Measurements from ENCODE around the gene SEC31A.
"Not testable (repeated sequence)": the region's sequence is repeated elsewhere in the genome, so short reads cannot be mapped to it uniquely, and the experiment has no call there.

Gene SEC31A

GRCh38 chr4:82891707-82892466 lies 934 bp upstream of the SEC31A start:
- Histone ChIP-seq H3K36me3 (ENCODE audit: control insufficient read depth in 1 of 2, insufficient read depth in 2 of 2, low read length in 2 of 2) (peaks cover 10 to 33% of the 10 kb centered on the region in 2 donors), H3K4me3 (ENCODE audit: low read depth in 1 of 2, low read length in 2 of 2) (peak overlapping the region; percentile 90 to 98), H3K9me3 (ENCODE audit: control insufficient read depth in 1 of 2, low read length in 2 of 2) (no peaks in the 10 kb centered on the region), H3K27me3 (ENCODE audit: low read depth, low read length) (no peaks in the 10 kb centered on the region), H3K4me1 (ENCODE audit: control insufficient read depth in 1 of 2, insufficient read depth in 2 of 2, low read length in 2 of 2) (peaks cover under 1 to 20% of the 10 kb centered on the region in 2 donors), H3K27ac (ENCODE audit: low read length) (peak overlapping the region; percentile 95)

- H3K4me1 ChIP-seq (ENCODE audit: control insufficient read depth in 1 of 2, insufficient read depth in 2 of 2, low read length in 2 of 2), result peaks cover 0 to 33% of the 10 kb centered on the region in 2 donors
- H3K27me3 ChIP-seq (ENCODE audit: low read depth, low read length), result no peaks in the 10 kb centered on the region
- peaks cover 10 to 28% of the 10 kb centered on the region in 2 donors for H3K36me3 ChIP-seq (ENCODE audit: control insufficient read depth in 1 of 2, insufficient read depth in 2 of 2, low read length in 2 of 2)
- H3K27ac ChIP-seq (ENCODE audit: low read length), result peak overlapping the region; percentile 99
- no peaks in the 10 kb centered on the region for H3K9me3 ChIP-seq (ENCODE audit: control insufficient read depth in 1 of 2, low read length in 2 of 2)
- H3K4me3 ChIP-seq (ENCODE audit: low read depth in 1 of 2, low read length in 2 of 2), result peak overlapping the region; percentile 90 to 98
Observed at GRCh38 chr4:82890528-82890900, 439 bp downstream of the SEC31A start.

- Histone ChIP-seq H3K9me3 (ENCODE audit: control insufficient read depth in 1 of 2, low read length in 2 of 2) (no peaks in the 10 kb centered on the region), H3K27ac (ENCODE audit: low read length) (no peak overlapping the region), H3K4me1 (ENCODE audit: control insufficient read depth in 1 of 2, insufficient read depth in 2 of 2, low read length in 2 of 2) (peaks cover 0 to 39% of the 10 kb centered on the region in 2 donors), H3K4me3 (ENCODE audit: low read depth in 1 of 2, low read length in 2 of 2) (peak overlapping the region; percentile 90 to 98), H3K27me3 (ENCODE audit: low read depth, low read length) (no peaks in the 10 kb centered on the region), H3K36me3 (ENCODE audit: control insufficient read depth in 1 of 2, insufficient read depth in 2 of 2, low read length in 2 of 2) (peaks cover 6 to 25% of the 10 kb centered on the region in 2 donors)
Observed at GRCh38 chr4:82889287-82889686, 1.7 kb downstream of the SEC31A start.

- Histone ChIP-seq H3K27me3 (ENCODE audit: low read depth, low read length) (no peaks in the 10 kb centered on the region), H3K36me3 (ENCODE audit: control insufficient read depth in 1 of 2, insufficient read depth in 2 of 2, low read length in 2 of 2) (peaks cover 0 to 14% of the 10 kb centered on the region in 2 donors), H3K9me3 (ENCODE audit: control insufficient read depth in 1 of 2, low read length in 2 of 2) (no peaks in the 10 kb centered on the region), H3K4me1 (ENCODE audit: control insufficient read depth in 1 of 2, insufficient read depth in 2 of 2, low read length in 2 of 2) (peaks cover 0 to 39% of the 10 kb centered on the region in 2 donors), H3K4me3 (ENCODE audit: low read depth in 1 of 2, low read length in 2 of 2) (no peak overlapping the region), H3K27ac (ENCODE audit: low read length) (no peak overlapping the region)
Observed at GRCh38 chr4:82886147-82886942, 4.6 kb downstream of the SEC31A start.

- Histone ChIP-seq H3K4me1 (ENCODE audit: control insufficient read depth in 1 of 2, insufficient read depth in 2 of 2, low read length in 2 of 2) (peaks cover 0 to 43% of the 10 kb centered on the region in 2 donors), H3K36me3 (ENCODE audit: control insufficient read depth in 1 of 2, insufficient read depth in 2 of 2, low read length in 2 of 2) (peaks cover 0 to 8% of the 10 kb centered on the region in 2 donors), H3K27ac (ENCODE audit: low read length) (no peak overlapping the region), H3K27me3 (ENCODE audit: low read depth, low read length) (no peaks in the 10 kb centered on the region), H3K4me3 (ENCODE audit: low read depth in 1 of 2, low read length in 2 of 2) (no peak overlapping the region), H3K9me3 (ENCODE audit: control insufficient read depth in 1 of 2, low read length in 2 of 2) (no peaks in the 10 kb centered on the region)
Observed at GRCh38 chr4:82885410-82885809, 5.5 kb downstream of the SEC31A start.

- H3K27me3 ChIP-seq (ENCODE audit: low read depth, low read length), result no peaks in the 10 kb centered on the region
- peaks cover 36 to 49% of the 10 kb centered on the region in 2 donors for H3K36me3 ChIP-seq (ENCODE audit: control insufficient read depth in 1 of 2, insufficient read depth in 2 of 2, low read length in 2 of 2)
- H3K4me3 ChIP-seq (ENCODE audit: low read depth in 1 of 2, low read length in 2 of 2), result no peak overlapping the region
- no peaks in the 10 kb centered on the region for H3K4me1 ChIP-seq (ENCODE audit: control insufficient read depth in 1 of 2, insufficient read depth in 2 of 2, low read length in 2 of 2)
- no peaks in the 10 kb centered on the region for H3K9me3 ChIP-seq (ENCODE audit: control insufficient read depth in 1 of 2, low read length in 2 of 2)
- no peak overlapping the region for H3K27ac ChIP-seq (ENCODE audit: low read length)
Observed at GRCh38 chr4:82868572-82868971, 22.4 kb downstream of the SEC31A start.

GRCh38 chr4:82866706-82867385 lies 24.1 kb downstream of the SEC31A start:
- no peaks in the 10 kb centered on the region for H3K4me1 ChIP-seq (ENCODE audit: control insufficient read depth in 1 of 2, insufficient read depth in 2 of 2, low read length in 2 of 2)
- H3K27ac ChIP-seq (ENCODE audit: low read length), result no peak overlapping the region
- peaks cover 41 to 59% of the 10 kb centered on the region in 2 donors for H3K36me3 ChIP-seq (ENCODE audit: control insufficient read depth in 1 of 2, insufficient read depth in 2 of 2, low read length in 2 of 2)
- no peak overlapping the region for H3K4me3 ChIP-seq (ENCODE audit: low read depth in 1 of 2, low read length in 2 of 2)
- H3K27me3 ChIP-seq (ENCODE audit: low read depth, low read length), result no peaks in the 10 kb centered on the region
- no peaks in the 10 kb centered on the region for H3K9me3 ChIP-seq (ENCODE audit: control insufficient read depth in 1 of 2, low read length in 2 of 2)

- H3K4me3 ChIP-seq (ENCODE audit: low read depth in 1 of 2, low read length in 2 of 2); H3K9me3 ChIP-seq (ENCODE audit: control insufficient read depth in 1 of 2, low read length in 2 of 2); H3K4me1 ChIP-seq (ENCODE audit: control insufficient read depth in 1 of 2, insufficient read depth in 2 of 2, low read length in 2 of 2); H3K27ac ChIP-seq (ENCODE audit: low read length); H3K27me3 ChIP-seq (ENCODE audit: low read depth, low read length): not testable (repeated sequence)
- peaks cover 45 to 51% of the 10 kb centered on the region in 2 donors for H3K36me3 ChIP-seq (ENCODE audit: control insufficient read depth in 1 of 2, insufficient read depth in 2 of 2, low read length in 2 of 2)
Observed at GRCh38 chr4:82866033-82866432, 24.9 kb downstream of the SEC31A start.

- Histone ChIP-seq H3K36me3 (ENCODE audit: control insufficient read depth in 1 of 2, insufficient read depth in 2 of 2, low read length in 2 of 2) (peaks cover 41 to 47% of the 10 kb centered on the region in 2 donors), H3K4me3 (ENCODE audit: low read depth in 1 of 2, low read length in 2 of 2) (no peak overlapping the region), H3K27me3 (ENCODE audit: low read depth, low read length) (no peaks in the 10 kb centered on the region), H3K27ac (ENCODE audit: low read length) (no peak overlapping the region), H3K4me1 (ENCODE audit: control insufficient read depth in 1 of 2, insufficient read depth in 2 of 2, low read length in 2 of 2) (no peaks in the 10 kb centered on the region), H3K9me3 (ENCODE audit: control insufficient read depth in 1 of 2, low read length in 2 of 2) (no peaks in the 10 kb centered on the region)
Observed at GRCh38 chr4:82865592-82865991, 25.4 kb downstream of the SEC31A start.

GRCh38 chr4:82864336-82864979 lies 26.5 kb downstream of the SEC31A start:
- Histone ChIP-seq H3K36me3 (ENCODE audit: control insufficient read depth in 1 of 2, insufficient read depth in 2 of 2, low read length in 2 of 2) (peaks cover 32 to 36% of the 10 kb centered on the region in 2 donors), H3K27me3 (ENCODE audit: low read depth, low read length) (no peaks in the 10 kb centered on the region), H3K27ac (ENCODE audit: low read length) (no peak overlapping the region), H3K9me3 (ENCODE audit: control insufficient read depth in 1 of 2, low read length in 2 of 2) (no peaks in the 10 kb centered on the region), H3K4me1 (ENCODE audit: control insufficient read depth in 1 of 2, insufficient read depth in 2 of 2, low read length in 2 of 2) (no peaks in the 10 kb centered on the region), H3K4me3 (ENCODE audit: low read depth in 1 of 2, low read length in 2 of 2) (no peak overlapping the region)

GRCh38 chr4:82861529-82861928 lies 29.4 kb downstream of the SEC31A start:
- no peak overlapping the region for H3K4me3 ChIP-seq (ENCODE audit: low read depth in 1 of 2, low read length in 2 of 2)
- H3K9me3 ChIP-seq (ENCODE audit: control insufficient read depth in 1 of 2, low read length in 2 of 2), result no peaks in the 10 kb centered on the region
- H3K27ac ChIP-seq (ENCODE audit: low read length), result no peak overlapping the region
- H3K4me1 ChIP-seq (ENCODE audit: control insufficient read depth in 1 of 2, insufficient read depth in 2 of 2, low read length in 2 of 2), result no peaks in the 10 kb centered on the region
- H3K36me3 ChIP-seq (ENCODE audit: control insufficient read depth in 1 of 2, insufficient read depth in 2 of 2, low read length in 2 of 2), result peaks cover 33 to 39% of the 10 kb centered on the region in 2 donors
- no peaks in the 10 kb centered on the region for H3K27me3 ChIP-seq (ENCODE audit: low read depth, low read length)
